Measurements from ENCODE around the gene KCNAB2. TPM values are rescaled to one million over a fixed set of nuclear protein-coding genes. Genes with fewer than 3 reads are reported as not detected.
A peak's percentile ranks its signal among the peaks of the same experiment; 100 is the strongest.

The KCNAB2 gene
- polyA plus RNA-seq, 1 donor: 4.6 TPM

DNA sequence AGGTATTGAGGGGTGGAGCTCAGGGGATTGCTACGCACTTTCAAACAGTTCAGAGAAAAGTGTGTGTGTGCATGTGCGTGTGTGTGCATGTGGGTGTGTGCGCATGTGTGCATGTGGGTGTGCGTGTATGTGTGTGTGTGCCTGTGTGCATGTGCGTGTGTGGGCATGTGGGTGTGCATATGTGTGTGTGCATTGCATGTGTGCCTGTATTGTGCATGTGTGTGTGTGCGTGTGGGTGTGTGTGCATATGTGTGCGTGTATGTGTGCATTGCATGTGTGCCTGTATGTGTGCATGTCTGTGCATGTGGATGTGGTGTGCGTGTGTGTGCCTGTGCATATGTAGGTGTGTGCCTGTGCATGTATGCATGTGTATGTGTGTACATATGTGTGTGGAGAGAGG lies 12.6 kb upstream of the KCNAB2 start:
- DNase-seq: no peak

DNA sequence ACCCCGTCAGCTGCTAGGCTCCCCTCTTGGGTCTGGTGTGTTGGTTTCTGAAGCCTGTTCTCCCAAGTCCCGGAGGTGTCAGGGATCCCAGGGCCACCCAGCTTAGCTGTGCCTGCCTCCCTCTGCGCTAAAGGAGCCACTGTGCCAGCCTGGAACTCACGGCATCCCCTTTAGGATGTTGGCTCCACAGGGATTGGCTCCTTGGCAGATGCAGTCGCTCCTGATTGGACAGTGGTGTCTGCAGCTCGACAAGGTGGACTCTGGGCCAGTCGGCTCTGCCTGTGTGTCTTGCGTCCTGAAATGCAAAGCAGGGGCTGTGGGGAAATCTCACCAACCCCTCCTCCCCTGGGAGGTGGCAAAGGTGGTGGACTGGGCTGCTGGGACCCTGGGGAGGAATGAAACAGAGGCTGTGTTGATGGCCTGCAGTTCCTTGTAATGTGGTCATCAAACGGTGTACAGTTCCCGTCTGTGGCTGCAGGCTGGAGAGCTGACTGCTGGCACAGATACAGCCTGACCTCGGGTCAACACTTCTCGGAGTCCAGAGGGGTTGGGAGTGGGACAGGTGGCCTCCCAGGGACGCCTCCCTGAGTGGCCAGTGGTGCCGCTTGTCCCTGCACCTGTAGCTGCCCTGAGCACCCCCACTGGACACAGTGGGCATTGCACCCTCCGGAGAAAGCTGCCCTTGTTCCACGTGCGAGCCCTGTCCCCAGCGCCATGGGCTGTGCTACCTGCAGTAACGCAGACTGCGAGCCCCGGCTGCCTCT lies 11.5 kb upstream of the KCNAB2 start:
- DNase-seq: no peak

DNA sequence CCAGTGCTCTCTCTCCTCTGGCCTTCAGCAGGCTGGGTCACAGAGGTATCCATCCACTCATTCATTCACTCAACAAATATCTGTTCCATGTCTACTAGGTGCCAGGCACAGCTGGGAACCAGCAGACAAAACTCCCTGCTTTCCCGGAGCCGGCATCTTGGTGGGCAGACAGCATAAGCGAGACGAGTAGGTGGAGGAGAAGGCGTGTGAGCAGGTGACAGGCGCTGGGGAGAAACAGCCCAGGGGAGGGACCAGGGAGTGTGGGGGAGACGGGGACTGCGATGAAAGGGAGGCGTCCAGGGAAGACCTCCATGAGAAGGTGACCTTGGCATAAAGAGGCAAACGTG lies 11.0 kb upstream of the KCNAB2 start:
- DNase-seq: no peak

DNA sequence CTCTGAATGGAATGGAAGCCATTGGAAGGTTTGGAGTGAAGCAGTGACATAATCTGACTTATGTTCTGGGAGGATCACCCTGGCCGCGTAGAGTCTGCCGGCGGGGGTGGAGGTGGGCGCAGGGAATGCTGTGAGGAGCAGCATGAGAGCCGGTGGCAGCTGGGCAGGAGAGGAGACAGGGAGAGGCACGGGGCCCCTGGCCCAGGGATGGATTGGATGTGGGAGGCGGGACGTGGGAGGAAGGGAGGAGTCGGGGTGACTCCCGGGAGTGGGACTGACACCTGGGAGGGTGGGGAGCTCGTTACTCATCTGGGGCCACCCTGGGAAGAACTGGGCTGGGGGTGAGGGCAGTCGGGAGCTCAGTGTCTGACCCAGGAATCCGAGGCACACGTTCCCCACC lies 10.4 kb upstream of the KCNAB2 start:
- DNase-seq: no peak

DNA sequence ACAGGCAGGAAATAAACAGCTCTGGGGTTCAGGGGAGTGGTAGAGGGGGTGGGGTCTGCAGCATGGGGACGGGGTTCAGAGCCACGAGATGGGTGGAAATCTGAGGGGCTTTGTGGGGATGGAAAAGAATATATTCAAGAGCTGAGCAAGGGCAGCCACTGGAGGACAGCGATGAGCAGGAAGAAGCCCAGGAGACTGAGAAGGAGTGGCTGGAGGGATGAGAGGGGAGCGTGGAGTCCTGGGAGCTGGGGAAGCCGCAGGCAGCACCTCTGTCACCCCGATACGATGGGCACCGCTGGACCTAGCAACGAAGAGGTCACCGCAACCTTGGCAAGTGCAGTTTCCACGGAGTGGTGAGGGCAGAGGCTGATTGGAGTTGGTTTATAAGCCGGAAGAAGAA lies 10.0 kb upstream of the KCNAB2 start:
- DNase-seq: no peak

DNA sequence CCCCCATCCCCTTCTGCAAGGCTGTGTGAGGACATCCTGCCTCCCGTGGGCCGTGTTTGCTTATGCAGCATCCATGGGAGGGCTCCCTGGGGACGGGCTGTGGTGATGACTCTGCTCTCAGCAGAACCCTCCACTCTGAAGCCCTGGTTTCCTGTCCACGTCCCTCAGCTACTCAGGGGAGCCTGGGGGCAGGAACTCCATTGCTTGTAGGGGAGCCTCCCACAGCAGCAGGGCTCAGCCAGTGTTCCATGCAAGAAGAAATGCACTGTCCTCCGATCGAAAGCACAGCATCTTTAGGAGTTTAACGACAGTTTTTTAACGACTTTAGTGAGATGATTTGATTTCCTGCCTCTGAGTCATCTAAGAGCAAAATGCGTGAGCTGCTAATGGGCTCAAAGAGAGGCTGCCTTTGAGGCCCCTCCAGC lies 8.3 kb upstream of the KCNAB2 start:
- DNase-seq: no peak

DNA sequence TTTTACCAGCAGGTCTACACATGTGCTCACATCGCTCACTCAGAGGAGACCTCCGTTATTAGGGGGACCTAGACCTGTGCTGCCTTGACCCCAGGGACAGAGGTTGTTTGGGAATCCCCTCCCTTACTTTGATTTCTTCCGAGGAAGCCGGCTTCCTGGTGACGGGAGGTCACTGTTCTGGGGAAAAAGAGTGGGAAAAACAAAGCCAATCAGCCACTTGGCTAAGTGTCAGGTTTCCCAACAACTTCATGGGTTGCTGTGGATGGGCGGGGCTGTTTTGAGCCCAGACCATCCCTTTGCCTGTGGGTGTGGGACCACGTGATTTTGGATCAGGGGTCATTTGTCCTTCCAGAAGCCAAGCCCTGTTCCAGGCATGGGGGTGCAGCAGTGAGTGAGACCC lies 7.1 kb upstream of the KCNAB2 start:
- DNase-seq: no peak

DNA sequence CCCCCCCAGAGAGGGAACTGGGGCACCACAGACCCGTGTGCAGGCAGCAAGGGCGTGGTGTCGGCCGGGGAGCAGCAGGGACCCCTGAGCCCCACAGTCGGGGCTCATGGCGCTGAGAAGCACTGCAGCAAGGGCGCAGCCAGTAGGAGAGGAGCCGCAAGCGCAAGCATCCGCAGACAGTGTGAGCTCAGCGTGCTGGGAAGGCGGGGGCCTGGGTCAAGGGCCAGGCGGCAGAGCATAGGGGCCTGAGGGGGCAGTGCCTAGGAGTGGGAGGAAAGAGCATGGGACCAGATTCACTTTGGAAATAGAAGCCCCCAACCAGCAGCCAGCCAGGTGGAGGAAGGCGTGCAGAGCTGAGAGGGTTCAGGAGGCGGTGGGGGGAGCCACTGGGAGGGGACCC lies 6.7 kb upstream of the KCNAB2 start:
- DNase-seq: no peak

DNA sequence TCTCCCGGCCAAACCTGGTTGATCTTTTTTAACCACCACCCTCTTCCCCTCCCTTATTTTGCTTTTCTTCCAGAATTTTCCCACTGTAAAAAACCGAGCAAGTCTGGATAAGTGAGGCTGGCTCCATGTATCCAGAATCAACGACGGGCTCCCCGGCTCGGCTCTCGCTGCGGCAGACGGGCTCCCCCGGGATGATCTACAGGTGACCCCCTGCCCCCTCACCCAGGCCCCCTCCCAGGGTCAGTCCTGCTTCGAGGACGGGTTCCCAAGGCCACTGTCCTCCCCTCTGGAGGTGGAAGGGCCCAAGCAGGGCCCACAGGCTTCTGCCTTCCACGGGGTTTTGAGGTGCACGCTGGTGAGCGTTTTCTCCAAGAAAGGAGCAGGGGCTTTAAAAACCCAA lies 5.2 kb upstream of the KCNAB2 start:
- no peak for DNase-seq

DNA sequence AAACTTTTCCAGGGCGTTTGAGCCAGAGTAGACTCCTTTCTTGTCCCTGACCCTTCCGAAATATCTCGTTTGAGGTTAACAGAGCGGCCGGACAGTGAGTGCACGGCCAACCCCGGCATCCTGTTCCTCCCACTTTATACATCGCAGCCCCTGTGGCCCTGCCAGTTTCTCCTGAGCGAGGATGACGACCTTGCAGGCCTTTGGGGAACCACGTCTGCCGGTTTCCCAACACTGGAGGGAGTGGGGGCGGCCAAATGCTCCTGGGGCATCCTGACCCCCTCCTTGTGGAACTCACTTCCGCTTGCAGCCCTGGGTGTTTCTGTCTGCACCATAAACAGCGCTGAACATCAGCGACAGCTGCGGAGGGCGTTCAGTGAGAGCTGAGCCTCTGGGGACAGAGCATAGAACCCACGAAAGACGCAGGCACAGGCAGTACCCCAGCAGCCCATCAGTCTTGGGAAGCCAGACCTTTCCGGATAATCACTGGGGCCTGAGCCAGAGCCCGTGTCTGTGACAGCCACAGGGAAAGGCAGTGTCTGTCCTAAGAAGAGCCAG lies 4.8 kb upstream of the KCNAB2 start:
- DNase-seq: no peak

DNA sequence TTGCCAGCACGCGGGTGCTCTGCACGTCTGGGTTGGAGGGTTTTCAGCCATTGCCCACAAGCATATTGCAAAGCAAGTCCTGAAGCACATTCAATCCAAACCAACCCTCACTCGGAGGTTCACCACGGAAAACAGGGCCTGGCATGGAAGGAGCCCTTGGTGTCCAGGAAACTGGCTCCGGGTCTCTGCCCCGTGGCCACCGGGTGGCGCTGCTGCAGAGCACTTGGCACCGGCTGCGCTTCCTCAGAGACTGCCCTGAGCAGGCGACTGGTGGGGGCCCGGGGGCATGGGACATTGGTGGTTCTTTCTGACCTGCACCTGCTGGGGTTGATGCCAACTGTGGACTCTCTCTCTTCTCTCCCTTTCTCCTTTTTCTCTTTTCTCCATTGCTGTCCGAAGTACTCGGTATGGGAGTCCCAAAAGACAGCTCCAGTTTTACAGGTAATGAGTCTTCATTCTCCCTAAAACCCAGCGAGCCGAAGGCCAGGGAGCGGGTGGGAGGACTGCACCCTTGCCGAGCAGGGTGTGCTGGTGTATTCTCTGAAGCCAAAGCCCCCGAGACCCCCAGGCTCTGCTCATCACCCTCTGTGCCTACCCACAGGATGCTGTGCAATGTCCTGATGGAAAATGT lies 4.1 kb upstream of the KCNAB2 start:
- no peak for DNase-seq

DNA sequence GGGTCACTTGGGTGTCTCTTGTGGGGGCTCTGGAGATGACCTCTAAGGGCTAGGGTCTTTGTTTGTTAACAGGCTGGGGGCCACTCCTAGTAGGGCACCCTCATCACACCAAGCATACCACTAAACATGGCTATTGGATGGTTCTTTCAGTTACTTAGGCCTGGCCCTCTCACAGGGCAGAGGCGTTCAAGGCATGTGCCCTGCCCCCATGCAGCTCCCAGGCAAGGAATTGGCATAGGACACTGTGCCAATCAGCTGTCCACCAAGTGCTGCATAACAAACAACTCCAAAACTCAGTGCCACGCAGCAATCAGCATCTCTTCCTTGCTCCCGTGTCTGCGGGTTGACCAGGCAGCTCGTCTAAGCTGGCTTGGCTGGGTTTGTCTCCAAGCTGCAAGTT lies 2.1 kb upstream of the KCNAB2 start:
- DNase-seq: no peak

DNA sequence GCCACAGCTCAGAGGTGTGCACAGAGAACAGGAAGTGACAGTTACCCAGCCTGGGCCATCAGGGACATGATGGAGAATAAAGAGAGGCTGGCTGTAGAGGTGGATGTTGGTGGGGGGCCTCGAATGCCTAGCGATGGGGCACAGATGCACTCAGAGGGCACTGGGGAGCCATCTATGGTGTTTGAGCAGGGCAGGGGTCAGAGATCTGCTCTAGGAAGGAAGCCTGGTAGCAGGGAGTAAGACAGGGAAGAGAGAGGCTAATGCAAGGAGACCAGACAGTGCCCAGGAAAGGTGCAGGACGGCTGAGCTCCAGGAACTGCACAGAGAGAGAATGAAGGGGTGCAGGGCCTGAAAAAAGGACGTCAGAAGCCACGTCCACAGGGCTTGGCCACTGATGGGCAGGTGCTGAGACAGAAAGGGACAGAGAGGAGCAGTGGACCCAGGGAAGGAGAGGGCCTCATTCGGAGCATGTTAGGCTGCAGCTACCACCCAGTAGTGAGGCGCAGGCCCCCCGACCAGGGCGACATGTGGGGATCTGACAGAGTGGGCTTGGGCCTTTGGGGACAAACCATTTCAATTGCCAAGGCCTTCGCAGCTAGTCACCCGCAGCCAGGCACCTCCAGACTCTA lies 1.1 kb upstream of the KCNAB2 start:
- no peak for DNase-seq

DNA sequence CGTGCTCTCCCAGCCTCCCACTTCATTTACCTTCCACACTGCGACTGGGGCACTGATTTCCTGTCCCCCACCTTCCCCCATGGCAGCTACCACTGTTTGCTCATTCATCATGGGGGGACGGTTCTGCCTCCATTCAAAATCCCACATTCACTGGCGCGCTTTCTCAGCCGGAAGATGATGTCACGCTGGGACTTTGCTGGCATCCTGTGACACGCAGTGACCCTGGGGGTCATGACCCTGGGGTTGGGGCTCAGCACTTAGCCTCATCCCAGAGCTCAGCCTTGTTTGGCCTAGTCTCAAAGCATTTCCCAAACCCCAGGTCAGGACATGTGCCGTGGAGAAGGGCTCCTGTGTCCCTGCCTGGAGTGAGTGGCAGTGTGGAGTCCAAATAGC lies 582 bp upstream of the KCNAB2 start:
- no peak for DNase-seq

DNA sequence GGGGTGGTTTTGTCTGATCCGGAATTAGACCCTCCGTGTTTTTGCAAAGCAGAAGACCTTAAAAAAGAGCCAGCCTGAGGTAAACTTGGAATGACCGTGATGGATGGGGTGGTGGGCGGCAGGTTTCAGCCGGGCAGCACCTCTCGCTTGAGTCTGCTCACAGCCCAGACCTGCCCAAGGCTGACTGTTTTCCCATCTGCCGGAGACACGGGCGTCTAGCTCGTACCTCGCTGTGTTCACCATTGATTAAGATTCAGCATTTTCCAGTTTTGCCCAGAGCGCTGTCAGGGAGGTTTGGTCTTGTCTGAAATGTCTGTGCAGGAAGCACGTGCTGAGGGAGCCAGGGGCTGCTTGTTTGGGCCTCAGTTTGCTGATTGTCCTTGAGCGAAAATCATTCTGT lies 591 bp downstream of the KCNAB2 start:
- no peak for DNase-seq

DNA sequence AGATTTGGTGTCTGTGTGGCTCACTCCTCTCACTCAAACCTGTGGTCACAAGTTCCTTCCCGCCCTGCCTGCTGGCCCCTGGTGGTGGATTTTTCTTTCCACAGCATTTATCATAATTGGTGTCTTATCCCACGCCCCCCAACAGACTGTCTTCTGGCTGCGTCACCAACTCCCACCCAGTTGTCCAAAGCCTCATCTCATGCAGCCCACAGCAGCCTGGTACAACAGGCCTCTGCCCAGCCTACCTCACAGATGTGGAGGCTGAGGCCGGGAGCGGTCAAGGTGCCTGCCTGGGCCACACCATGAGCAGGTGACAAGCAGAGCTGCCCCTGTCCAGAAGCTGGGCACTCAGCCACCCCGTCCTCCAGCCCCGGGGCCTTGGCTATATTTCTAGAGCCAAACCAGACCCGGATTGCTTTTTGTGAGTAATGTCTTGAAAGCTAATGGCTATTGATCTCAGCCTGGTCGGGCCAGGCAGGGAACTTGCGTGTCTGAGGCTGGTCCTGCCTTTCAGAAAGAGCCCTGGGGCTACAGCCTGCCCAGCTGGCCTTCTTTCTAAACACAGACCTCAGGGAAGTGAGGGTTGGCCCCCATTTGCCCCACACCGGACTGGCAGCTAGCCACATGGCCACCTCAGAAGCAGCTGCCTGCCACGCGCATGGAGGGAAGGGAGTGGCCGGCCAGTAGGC lies 2.6 kb downstream of the KCNAB2 start:
- DNase-seq: no peak

DNA sequence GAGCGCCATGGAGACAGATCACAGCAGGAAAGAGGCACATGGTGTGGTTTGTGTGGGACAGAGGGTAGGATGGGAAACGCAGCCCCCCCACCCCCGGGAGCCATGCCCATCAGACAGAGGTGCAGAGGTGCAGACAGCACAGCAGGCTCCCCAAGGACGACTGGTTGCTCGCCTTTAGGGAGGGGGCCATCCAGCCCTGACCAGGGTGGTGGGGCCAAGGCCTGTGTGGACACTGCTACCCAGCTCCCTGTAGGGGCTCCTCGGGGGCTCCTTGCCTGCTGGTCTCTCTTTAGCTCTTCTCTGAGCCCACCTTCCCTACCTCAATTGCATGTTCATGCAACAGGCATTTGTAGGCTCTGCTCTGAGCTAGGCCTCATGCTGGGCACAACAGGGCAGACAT lies 3.7 kb downstream of the KCNAB2 start:
- no peak for DNase-seq

DNA sequence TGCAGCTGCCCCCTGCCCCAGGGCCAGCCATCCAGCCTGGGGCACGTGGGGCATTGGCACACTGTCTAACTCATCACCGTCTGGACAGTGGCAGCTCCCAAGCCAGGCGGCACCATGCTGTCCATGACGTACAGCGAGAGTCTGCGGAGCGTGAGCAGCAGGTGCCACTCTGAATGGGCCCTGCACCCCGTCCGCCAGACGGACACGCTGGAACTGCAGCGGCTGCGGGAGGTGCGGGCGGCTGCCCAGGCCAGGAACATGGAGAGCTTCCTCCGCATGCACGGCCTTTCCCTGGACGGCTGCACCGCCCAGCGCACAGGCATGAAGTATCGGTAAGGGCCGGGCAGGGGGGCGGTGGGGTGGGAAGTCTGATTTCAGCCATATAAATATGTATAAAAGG lies 5.7 kb downstream of the KCNAB2 start:
- no peak for DNase-seq

DNA sequence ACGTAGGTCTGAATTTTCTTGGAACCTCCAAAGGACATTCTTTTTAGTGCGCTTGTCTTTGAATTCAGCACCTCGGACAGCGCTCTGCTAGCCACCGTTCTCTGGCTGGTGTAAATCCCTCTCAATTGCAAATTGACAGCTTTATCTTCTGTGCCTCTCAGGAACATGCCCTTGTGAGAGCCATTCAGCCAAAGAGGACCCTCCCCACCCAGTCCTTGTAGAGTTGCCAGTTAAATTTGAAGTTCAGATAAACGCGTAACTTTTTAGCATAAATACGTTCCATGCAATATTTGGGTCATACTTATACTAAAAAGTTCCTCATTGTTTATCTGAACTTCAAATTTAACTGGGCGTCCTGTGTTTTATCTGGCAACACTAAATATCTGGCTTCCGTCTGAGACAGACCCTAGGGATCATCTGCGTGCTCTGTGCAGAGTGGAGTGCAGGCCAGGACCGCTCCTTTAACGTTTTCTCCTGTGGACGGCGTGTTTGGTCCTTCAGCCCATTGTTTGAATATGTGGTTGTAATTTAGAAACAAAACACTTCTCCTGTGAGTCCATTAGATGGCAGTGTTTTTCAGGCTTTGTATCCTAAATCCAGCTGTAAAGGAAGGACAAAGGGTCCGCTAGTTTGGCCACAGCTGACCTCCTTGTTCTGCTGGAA lies 7.0 kb downstream of the KCNAB2 start:
- peak; percentile 79 for DNase-seq

DNA sequence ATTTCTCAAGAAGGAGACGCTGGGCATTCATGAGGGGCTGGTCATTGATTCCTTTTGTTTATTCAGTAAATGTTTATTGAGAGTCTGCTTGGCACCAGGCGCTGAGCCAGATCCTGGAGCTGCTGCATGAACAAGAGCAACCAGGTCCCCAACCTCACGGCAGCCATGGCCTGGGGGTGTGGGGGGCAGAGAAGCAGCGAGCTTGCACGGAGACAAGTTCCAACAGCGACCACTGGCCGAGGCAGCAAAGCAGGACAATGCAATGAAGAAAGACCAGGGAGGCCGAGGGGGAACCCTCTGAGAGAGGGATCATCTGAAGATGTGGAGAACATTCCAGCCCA lies 7.5 kb downstream of the KCNAB2 start:
- DNase-seq: no peak

DNA sequence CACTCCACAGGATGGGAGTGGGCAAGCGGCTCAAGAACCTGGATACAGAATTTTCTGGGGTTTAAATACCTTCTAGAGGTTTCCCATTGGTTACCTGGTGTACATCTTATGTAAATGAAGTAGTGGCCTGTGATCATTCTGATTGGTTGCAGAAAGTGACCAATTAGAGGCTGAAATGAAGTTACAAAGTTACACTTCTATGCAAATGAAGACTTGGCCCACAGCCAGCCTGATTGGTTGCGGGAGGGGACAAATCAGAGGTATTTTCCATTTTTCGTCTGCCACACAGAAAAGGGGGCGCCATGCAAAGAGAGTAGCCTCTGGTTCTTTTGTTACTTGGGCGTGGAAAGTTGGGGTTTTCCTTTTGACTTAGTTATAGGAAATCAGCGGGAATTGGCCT lies 8.9 kb downstream of the KCNAB2 start:
- no peak for DNase-seq

DNA sequence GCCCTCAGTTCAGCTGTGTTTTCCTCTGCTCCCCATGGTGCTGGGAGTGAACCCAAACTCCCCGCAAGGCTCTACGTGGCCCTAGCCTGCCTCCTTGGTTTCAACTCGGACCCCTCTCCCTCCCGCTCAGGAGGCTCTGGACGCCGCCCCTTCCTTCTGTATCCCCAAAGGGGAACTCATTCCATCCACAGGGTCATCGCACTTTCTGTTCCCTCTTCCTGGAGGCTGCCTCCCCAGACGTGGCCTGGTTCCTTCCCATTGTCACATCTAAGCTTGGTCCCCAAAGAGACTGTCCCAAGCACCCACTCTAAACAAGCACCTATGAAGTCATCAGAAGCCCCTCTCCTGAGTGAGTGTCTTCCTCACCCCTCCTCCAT lies 10.9 kb downstream of the KCNAB2 start:
- DNase-seq: no peak

All from hindlimb muscle (tissue), 1 donor.